Measurements from ENCODE around the gene TIAL1. TPM values are rescaled to one million over a fixed set of nuclear protein-coding genes. Genes with fewer than 3 reads are reported as not detected.

The TIAL1 gene
- total and polyA plus RNA-seq, 3 donors from 2014 or later: 71.0 to 104 (median 82.3) TPM

DNA sequence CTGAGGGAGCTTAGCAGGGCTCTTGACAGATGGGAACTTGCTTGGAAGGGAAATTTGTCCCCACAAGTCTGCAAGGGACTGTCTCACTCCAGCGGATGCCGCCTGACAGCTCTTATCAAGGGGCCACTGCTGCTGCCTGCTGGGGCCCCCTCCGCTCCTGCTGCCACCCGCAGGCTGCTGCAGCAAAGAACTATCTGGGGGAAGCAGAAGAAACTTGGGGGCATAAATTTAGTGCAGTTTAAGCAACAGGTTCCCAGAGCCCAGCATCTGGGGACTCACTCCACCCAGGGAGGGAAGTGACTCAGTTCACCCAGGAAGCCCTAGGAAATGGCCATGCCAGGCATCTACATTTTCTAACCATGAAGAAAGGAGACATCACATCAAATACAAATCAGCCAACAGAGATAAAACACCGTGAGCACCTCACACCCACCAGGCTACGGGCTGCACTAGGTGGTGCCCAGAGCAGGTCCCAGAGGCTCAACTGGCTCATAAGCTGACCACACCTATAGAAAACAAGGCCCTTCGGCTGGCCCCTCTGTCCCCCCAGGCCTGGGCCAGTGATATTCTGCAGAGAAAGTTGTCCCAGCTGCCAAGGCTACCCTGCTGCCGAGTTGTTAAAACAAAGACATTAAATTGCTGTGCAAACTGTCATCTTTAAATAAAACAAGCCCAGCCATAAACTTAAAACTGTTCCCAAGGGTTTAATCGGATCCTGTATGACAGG, 58.0 kb downstream of the TIAL1 start:
- 87 to 91% methylated on average over 9 of the region's 9 CpGs for WGBS, 2 donors
- Histone ChIP-seq H3K27me3 (no peaks in the 10 kb centered on the region), H3K27ac (no peak overlapping the region), H3K36me3 (ENCODE audit: low read depth, missing control alignments) (no peaks in the 10 kb centered on the region), H3K4me1 (peaks cover 3% of the 10 kb centered on the region), H3K4me3 (no peak overlapping the region), H3K9me3 (no peaks in the 10 kb centered on the region)
- DNase-seq: no peak
- intact Hi-C loops (cut with DNase I; ENCODE audit: low total_unique reads): no loop called here
- TF ChIP-seq CTCF (IDR thresholded peaks at IDR 0.05) (no peak), POLR2A (IDR thresholded peaks at IDR 0.05) (no peak)

GRCh38 chr10:119537953-119538630, 58.7 kb downstream of the TIAL1 start:
- Histone ChIP-seq H3K4me1 (no peaks in the 10 kb centered on the region), H3K27me3 (no peaks in the 10 kb centered on the region), H3K36me3 (ENCODE audit: low read depth, missing control alignments) (no peaks in the 10 kb centered on the region), H3K4me3 (no peak overlapping the region), H3K9me3 (no peaks in the 10 kb centered on the region), H3K27ac (no peak overlapping the region)
- WGBS, 2 donors: 81 to 90% methylated on average over 5 of the region's 5 CpGs
- DNase-seq: no peak
- TF ChIP-seq CTCF (IDR thresholded peaks at IDR 0.05) (no peak), POLR2A (IDR thresholded peaks at IDR 0.05) (no peak)
- intact Hi-C loops (cut with DNase I; ENCODE audit: low total_unique reads): no loop called here

DNA sequence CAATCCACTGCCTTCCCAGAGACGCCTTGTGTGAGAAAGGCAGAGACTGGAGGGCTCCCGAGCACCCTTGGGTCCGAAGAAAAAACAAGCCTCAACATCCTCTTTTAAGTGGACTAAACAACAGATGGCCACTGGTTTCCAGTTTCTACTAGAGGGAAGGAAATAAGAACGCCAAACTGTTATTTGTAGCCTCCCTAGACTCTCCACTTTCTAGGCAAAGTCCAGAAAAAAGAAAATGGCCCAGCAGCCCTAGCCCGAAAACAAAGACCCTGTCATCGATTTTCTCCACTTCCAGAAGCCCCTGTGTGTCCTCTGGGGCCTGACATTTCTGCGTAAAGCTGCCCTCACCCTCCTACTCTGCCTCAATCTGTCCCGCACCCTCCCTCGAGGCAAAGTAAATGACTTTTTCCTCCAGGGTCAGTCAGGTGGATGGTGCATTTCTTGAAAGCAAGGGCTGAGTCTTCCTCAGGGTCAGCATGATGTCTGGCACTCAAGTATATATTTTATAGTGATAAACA, 60.2 kb downstream of the TIAL1 start:
- Histone ChIP-seq H3K27ac (no peak overlapping the region), H3K36me3 (ENCODE audit: low read depth, missing control alignments) (no peaks in the 10 kb centered on the region), H3K4me1 (no peaks in the 10 kb centered on the region), H3K27me3 (no peaks in the 10 kb centered on the region), H3K4me3 (no peak overlapping the region), H3K9me3 (no peaks in the 10 kb centered on the region)
- WGBS, 2 donors: 80 to 85% methylated on average over 9 of the region's 9 CpGs
- no peak for TF ChIP-seq POLR2A (IDR thresholded peaks at IDR 0.05)
- TF ChIP-seq CTCF (IDR thresholded peaks at IDR 0.05): no peak
- intact Hi-C loops (cut with DNase I; ENCODE audit: low total_unique reads): no loop called here
- no peak for DNase-seq

- Histone ChIP-seq H3K36me3 (ENCODE audit: low read depth, missing control alignments) (no peaks in the 10 kb centered on the region), H3K27me3 (no peaks in the 10 kb centered on the region), H3K9me3 (no peaks in the 10 kb centered on the region), H3K4me3 (no peak overlapping the region), H3K4me1 (no peaks in the 10 kb centered on the region), H3K27ac (no peak overlapping the region)
- TF ChIP-seq POLR2A (IDR thresholded peaks at IDR 0.05) (no peak), CTCF (IDR thresholded peaks at IDR 0.05) (no peak)
- intact Hi-C loops (cut with DNase I; ENCODE audit: low total_unique reads): no loop called here
- DNase-seq: no peak
- WGBS, 2 donors: 84 to 92% methylated on average over 9 to 11 of the region's 11 CpGs
These were observed 60.8 kb downstream of the TIAL1 start for GRCh38 chr10:119535837-119536507.

Measured in testis (tissue), 3 donors.